ENCODE data around the gene DTD1.

Gene DTD1

GRCh38 chr20:18715564-18715963, 127.7 kb downstream of the DTD1 start:
- DNase-seq: no peak

- DNase-seq: no peak
Observed at GRCh38 chr20:18717062-18717461, 129.2 kb downstream of the DTD1 start.

GRCh38 chr20:18718129-18718528, 130.3 kb downstream of the DTD1 start:
- no peak for DNase-seq

GRCh38 chr20:18719426-18719825, 131.6 kb downstream of the DTD1 start:
- DNase-seq: no peak

- no peak for DNase-seq
Observed at GRCh38 chr20:18721551-18722115, 133.8 kb downstream of the DTD1 start.

GRCh38 chr20:18722371-18722770, 134.5 kb downstream of the DTD1 start:
- DNase-seq: no peak

- DNase-seq: no peak
Observed at GRCh38 chr20:18724077-18724476, 136.2 kb downstream of the DTD1 start.

GRCh38 chr20:18724788-18725464, 137.1 kb downstream of the DTD1 start:
- DNase-seq: no peak

GRCh38 chr20:18727032-18727508, 139.2 kb downstream of the DTD1 start:
- DNase-seq: no peak

- no peak for DNase-seq
Observed at GRCh38 chr20:18728165-18728869, 140.5 kb downstream of the DTD1 start.

GRCh38 chr20:18728870-18729224, 141.0 kb downstream of the DTD1 start:
- DNase-seq: no peak

- DNase-seq: no peak
Observed at GRCh38 chr20:18729231-18729825, 141.5 kb downstream of the DTD1 start.

- DNase-seq: no peak
Observed at GRCh38 chr20:18731940-18732339, 144.1 kb downstream of the DTD1 start.

GRCh38 chr20:18734525-18735189, 146.8 kb downstream of the DTD1 start:
- DNase-seq: no peak

- no peak for DNase-seq
Observed at GRCh38 chr20:18737140-18737539, 149.3 kb downstream of the DTD1 start.

GRCh38 chr20:18738055-18738454, 150.2 kb downstream of the DTD1 start:
- DNase-seq: no peak

- DNase-seq: no peak
Observed at GRCh38 chr20:18738888-18739287, 151.0 kb downstream of the DTD1 start.

GRCh38 chr20:18739751-18740166, 151.9 kb downstream of the DTD1 start:
- DNase-seq: no peak

GRCh38 chr20:18740726-18741125, 152.9 kb downstream of the DTD1 start:
- no peak for DNase-seq

GRCh38 chr20:18742841-18743240, 155.0 kb downstream of the DTD1 start:
- DNase-seq: no peak

- no peak for DNase-seq
Observed at GRCh38 chr20:18743665-18744440, 156.0 kb downstream of the DTD1 start.

- DNase-seq: no peak
Observed at GRCh38 chr20:18747090-18747489, 159.2 kb downstream of the DTD1 start.

Measured in NCI-H1048 (cell line).